ENCODE measurements around the gene CTNNA3. TPM values are rescaled to one million over a fixed set of nuclear protein-coding genes. Genes with fewer than 3 reads are reported as not detected.

Gene CTNNA3
- total and polyA plus RNA-seq, 2 donors (not counting 1 experiment from before 2014, with no cell fraction given), result not detected

- Histone ChIP-seq H2AFZ (ENCODE audit: low read length) (no peak overlapping the region), H4K20me1 (ENCODE audit: control insufficient read depth, extremely low read depth, insufficient read depth, low read length) (no peaks in the 10 kb centered on the region), H3K4me3 (replicated peaks in 1 of 4; ENCODE audit: control extremely low read depth in 1 of 4, insufficient read depth in 1 of 4, low read depth in 3 of 4, low read length in 4 of 4) (no peak overlapping the region), H3K27me3 (ENCODE audit: control insufficient read depth, insufficient read depth, low read length) (no peaks in the 10 kb centered on the region), H3K4me1 (ENCODE audit: control insufficient read depth, extremely low read depth, insufficient read depth, low read length) (no peaks in the 10 kb centered on the region), H3K79me2 (ENCODE audit: control insufficient read depth, insufficient read depth, low read length) (no peaks in the 10 kb centered on the region), H3K36me3 (ENCODE audit: control insufficient read depth, insufficient read depth, low read length) (no peaks in the 10 kb centered on the region), H3K27ac (ENCODE audit: insufficient read depth, low read length) (no peak overlapping the region), H3K4me2 (ENCODE audit: extremely low read depth, insufficient read depth, low read length) (no peak overlapping the region), H3K9ac (ENCODE audit: insufficient read depth, low read length) (no peak overlapping the region), H3K9me3 (ENCODE audit: control insufficient read depth, insufficient read depth, low read depth, low read length) (no peaks in the 10 kb centered on the region)
- peak in 1 of 2 donors; percentile 8 for DNase-seq (ENCODE audit: low read depth in 2 of 2)
- TF ChIP-seq, protein P1, sequence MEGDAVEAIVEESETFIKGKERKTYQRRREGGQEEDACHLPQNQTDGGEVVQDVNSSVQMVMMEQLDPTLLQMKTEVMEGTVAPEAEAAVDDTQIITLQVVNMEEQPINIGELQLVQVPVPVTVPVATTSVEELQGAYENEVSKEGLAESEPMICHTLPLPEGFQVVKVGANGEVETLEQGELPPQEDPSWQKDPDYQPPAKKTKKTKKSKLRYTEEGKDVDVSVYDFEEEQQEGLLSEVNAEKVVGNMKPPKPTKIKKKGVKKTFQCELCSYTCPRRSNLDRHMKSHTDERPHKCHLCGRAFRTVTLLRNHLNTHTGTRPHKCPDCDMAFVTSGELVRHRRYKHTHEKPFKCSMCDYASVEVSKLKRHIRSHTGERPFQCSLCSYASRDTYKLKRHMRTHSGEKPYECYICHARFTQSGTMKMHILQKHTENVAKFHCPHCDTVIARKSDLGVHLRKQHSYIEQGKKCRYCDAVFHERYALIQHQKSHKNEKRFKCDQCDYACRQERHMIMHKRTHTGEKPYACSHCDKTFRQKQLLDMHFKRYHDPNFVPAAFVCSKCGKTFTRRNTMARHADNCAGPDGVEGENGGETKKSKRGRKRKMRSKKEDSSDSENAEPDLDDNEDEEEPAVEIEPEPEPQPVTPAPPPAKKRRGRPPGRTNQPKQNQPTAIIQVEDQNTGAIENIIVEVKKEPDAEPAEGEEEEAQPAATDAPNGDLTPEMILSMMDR (conservative IDR thresholded peaks at IDR 0.05 in 1 of 2, IDR thresholded peaks at IDR 0.05 in 1 of 2; ENCODE audit: low read depth in 1 of 2, low read length in 2 of 2), result no peak
- TF ChIP-seq EZH2 (IDR thresholded peaks at IDR 0.05; ENCODE audit: low read length, missing control alignments), result no peak
These were observed 1041.1 kb downstream of the CTNNA3 start for GRCh38 chr10:66654861-66655260.

DNA sequence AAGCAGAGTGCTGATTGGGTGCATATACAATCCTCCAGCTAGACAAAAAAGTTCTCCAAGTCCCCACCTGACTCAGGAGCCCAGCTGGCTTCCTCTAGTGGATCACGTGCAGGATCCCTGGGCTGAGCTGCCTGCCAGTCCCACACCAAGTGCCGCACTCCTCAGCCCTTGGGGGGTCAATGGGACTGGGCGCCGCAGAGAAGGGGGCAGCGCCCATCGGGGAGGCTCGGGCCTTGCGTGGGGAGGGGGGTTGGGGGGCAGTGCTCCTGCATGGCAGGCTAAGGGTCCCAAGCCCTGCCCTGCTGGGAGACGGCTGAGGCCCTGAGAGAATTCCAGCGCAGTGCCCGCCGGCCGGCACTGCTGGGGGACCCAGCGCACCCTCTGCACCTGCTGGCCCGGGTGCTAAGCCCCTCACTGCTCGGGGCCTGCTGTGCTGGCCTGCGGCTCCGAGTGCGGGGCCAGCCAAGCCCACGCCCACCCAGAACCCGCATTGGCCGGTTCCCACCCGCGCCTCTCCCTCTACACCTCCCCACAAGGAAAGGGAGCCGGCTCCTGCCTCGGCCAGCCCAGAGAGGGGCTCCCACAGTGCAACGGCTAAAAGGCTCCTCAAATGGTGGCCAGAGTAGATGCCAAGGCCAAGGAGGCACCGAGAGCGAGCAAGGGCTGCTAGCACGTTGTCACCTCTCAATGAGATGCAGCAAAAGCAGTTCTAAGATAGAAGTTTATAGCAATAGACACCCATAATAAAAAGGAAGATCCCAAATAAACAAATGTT is 1044.5 kb downstream of the CTNNA3 start:
- Histone ChIP-seq H2AFZ (ENCODE audit: low read length) (no peak overlapping the region), H3K4me1 (ENCODE audit: control insufficient read depth, extremely low read depth, insufficient read depth, low read length) (no peaks in the 10 kb centered on the region), H3K36me3 (ENCODE audit: control insufficient read depth, insufficient read depth, low read length) (no peaks in the 10 kb centered on the region), H3K27ac (ENCODE audit: insufficient read depth, low read length) (no peak overlapping the region), H4K20me1 (ENCODE audit: control insufficient read depth, extremely low read depth, insufficient read depth, low read length) (no peaks in the 10 kb centered on the region), H3K4me2 (ENCODE audit: extremely low read depth, insufficient read depth, low read length) (no peak overlapping the region), H3K9me3 (ENCODE audit: control insufficient read depth, insufficient read depth, low read depth, low read length) (no peaks in the 10 kb centered on the region), H3K27me3 (ENCODE audit: control insufficient read depth, insufficient read depth, low read length) (no peaks in the 10 kb centered on the region), H3K9ac (ENCODE audit: insufficient read depth, low read length) (no peak overlapping the region), H3K4me3 (replicated peaks in 1 of 4; ENCODE audit: control extremely low read depth in 1 of 4, insufficient read depth in 1 of 4, low read depth in 3 of 4, low read length in 4 of 4) (no peak overlapping the region), H3K79me2 (ENCODE audit: control insufficient read depth, insufficient read depth, low read length) (no peaks in the 10 kb centered on the region)
- TF ChIP-seq EZH2 (IDR thresholded peaks at IDR 0.05; ENCODE audit: low read length, missing control alignments), result no peak
- TF ChIP-seq, protein P1 (conservative IDR thresholded peaks at IDR 0.05 in 1 of 2, IDR thresholded peaks at IDR 0.05 in 1 of 2; ENCODE audit: low read depth in 1 of 2, low read length in 2 of 2), result no peak
- no peak for DNase-seq (ENCODE audit: low read depth in 2 of 2)

DNA sequence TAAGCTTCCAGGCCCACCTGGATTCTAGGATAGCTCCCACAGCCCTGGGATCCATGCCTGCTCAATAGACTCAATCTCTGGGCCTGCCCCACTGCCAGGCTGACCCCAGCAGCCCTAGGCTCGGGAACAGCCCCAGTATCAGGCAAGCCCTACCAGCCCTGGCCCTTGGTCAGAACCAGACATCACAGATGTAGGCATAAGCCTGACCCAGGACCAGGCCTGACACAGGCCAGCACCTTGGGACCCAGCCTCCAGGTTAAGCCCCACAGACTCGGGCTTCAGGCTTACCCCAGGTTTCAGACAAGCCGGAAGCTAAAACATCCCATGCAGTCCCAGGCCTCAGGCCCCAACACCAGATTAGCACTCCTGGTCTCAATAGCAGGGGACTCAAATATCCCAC is 1046.4 kb downstream of the CTNNA3 start:
- Histone ChIP-seq H3K9ac (ENCODE audit: insufficient read depth, low read length) (no peak overlapping the region), H4K20me1 (ENCODE audit: control insufficient read depth, extremely low read depth, insufficient read depth, low read length) (no peaks in the 10 kb centered on the region), H3K4me2 (ENCODE audit: extremely low read depth, insufficient read depth, low read length) (no peak overlapping the region), H3K27ac (ENCODE audit: insufficient read depth, low read length) (no peak overlapping the region), H3K79me2 (ENCODE audit: control insufficient read depth, insufficient read depth, low read length) (no peaks in the 10 kb centered on the region), H3K4me3 (replicated peaks in 1 of 4; ENCODE audit: control extremely low read depth in 1 of 4, insufficient read depth in 1 of 4, low read depth in 3 of 4, low read length in 4 of 4) (no peak overlapping the region), H3K27me3 (ENCODE audit: control insufficient read depth, insufficient read depth, low read length) (no peaks in the 10 kb centered on the region), H3K36me3 (ENCODE audit: control insufficient read depth, insufficient read depth, low read length) (no peaks in the 10 kb centered on the region), H3K4me1 (ENCODE audit: control insufficient read depth, extremely low read depth, insufficient read depth, low read length) (no peaks in the 10 kb centered on the region), H2AFZ (ENCODE audit: low read length) (no peak overlapping the region), H3K9me3 (ENCODE audit: control insufficient read depth, insufficient read depth, low read depth, low read length) (no peaks in the 10 kb centered on the region)
- TF ChIP-seq, protein P1 (conservative IDR thresholded peaks at IDR 0.05 in 1 of 2, IDR thresholded peaks at IDR 0.05 in 1 of 2; ENCODE audit: low read depth in 1 of 2, low read length in 2 of 2), result no peak
- no peak for TF ChIP-seq EZH2 (IDR thresholded peaks at IDR 0.05; ENCODE audit: low read length, missing control alignments)
- DNase-seq (ENCODE audit: low read depth in 2 of 2), result no peak
